NCI-H1417 treated with DMSO at 0.1 percent for 48 hours (cell line): ENCODE results near the gene ASB8.
"Not testable (repeated sequence)": the region's sequence is repeated elsewhere in the genome, so short reads cannot be mapped to it uniquely, and the experiment has no call there.

Source experiments
- DNase-seq: peaks from one replicate; lab custom pipeline; 2025; lab: John Stamatoyannopoulos, UW

The ASB8 gene

DNA sequence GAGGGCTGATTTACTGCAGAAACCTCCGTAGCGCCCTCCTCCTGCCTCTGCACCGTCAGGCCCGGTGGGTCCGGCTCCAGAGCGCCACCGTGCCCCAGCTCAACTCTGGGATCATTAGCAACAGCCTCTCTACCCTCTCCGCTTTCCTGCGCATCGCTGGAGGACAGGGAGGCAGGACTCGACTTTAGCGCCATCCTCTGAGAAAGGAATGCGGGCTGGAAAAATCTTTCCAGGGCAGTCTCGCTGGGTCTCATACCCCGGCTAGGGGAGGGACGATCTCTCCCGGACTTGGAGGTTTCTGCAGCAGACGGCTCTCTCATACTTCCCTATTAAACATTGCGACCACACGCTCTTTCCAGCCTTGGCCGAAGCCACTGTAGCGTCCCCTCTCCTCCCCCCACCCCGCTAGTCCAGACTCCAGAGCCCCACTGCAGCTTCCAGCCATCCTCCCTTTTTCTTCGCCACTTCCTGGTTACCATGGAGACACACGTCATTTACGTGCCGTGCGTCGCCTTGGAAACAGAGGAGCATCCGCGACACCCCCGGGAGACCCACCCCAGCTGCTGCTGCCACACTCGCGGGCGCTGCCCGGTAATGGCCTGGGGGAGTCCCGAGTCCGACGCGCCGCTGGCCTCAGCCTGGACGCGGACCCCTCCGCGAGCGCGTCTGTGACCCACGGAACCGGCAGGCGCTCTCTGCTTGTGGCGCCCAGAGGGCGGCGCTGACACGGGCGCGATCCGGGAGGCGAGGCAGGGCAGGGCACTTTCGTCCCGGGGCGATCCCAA, 26.0 kb upstream of the ASB8 start, which contains the start of gene CCDC184:
CCDC184 (plus strand) TSS at position 554 of the 785 bp plus-strand sequence. CDS start 479 bp downstream, outside the sequence.
- DNase-seq: peak; percentile 67

DNA sequence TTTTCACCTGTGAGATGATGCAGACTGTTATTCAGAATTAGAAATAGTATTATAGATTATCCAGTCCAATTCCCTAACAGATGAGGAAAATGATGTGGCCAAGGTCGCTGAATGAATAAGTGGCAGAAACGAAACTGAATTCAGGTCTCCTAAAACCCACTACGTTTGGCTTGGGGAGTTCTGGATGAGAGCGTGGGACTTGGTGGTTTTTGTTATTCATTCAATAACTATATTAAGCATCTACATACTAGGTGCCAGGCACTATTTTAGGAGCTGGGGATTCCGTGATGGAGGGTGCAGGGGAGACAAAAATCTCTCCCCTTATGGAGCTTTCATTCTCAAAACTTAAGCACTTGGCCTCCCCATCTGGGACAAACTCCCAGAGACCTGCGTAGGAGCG, 25.3 kb upstream of the ASB8 start:
- no peak for DNase-seq

DNA sequence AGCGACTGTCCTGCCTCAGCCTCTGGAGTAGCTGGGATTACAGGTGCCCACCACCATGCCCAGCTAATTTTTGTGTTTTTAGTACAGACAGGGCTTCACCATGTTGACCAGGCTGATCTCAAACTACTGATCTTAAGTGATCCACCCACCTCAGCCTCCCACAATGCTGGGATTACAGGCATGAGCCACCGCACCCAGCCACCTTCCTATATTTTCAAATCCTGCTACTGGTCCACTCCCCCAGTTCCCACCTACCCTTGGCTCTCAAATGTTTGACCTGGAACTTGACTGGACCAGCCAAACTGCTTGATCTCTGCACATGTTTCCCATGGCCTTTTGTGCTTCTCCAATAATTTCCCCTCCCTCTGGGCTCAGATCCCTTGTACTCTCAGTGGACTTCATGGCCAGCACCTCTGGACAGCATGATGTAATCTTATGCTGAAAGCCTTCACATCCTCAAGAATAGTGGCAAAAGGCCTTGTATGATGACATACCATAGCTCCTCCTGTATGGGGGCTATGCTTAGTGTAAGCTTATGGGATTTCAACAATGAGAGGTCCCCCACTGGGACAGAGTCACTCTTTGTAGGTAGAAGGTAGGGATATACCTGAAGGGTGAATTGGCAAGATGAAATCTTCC, 23.7 kb upstream of the ASB8 start:
- no peak for DNase-seq

DNA sequence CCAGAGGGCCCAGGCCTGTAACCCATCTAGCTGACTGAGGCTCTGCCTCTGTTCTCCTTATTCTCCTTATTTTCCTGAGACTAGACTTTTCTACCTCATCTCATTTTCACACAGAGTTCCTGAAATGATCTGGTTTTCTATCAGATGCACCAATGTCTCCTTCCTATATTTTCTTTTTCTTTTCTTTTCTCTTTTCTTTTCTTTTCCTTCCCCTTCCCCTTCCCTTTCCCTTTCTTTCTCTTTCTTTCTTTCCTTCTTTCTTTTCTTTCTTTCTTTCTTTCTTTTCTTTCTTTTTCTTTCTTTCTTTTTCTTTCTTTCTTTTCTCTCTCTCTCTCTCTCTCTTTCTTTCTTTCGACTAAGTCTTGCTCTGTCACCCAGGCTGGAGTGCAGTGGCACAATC, 23.1 kb upstream of the ASB8 start:
- no peak for DNase-seq

DNA sequence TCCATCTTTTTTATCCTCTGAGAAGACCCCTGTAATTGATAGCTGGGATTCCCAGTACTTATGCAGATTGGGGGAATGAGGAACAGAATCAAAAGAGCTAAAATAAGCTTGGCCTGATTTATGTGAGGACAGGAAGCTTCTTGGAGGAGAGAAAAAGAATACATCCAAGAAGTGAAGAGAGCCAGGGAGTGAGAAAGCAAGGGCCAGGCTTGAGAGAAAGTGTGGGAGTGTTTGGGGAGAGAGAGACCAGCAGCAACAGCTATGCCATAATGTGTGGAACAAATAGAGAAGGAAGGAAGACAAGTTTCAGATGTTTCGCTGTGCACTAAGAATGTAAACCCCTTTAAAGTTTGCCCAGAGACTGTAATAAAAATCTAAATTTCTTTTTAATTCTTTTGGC, 22.2 kb upstream of the ASB8 start:
- DNase-seq: no peak

DNA sequence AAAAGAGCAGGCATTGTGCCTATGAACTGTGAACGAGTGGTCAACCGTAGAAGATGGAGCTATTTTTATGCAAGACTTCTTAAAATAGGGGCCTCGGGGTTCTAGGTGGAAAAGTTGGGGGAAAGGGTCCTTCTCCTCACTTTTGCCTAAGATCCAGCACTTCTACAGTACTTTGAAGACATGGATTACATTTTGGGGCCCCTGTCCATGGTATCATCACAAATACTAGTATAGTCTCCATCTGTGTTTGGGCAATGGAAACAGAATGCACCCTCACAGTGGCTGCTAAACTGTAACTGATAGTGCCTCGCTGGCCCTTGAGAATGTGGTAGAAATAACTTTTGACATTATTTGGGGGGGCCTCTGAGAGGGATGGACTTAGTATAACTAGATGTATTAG, 20.7 kb upstream of the ASB8 start:
- no peak for DNase-seq

DNA sequence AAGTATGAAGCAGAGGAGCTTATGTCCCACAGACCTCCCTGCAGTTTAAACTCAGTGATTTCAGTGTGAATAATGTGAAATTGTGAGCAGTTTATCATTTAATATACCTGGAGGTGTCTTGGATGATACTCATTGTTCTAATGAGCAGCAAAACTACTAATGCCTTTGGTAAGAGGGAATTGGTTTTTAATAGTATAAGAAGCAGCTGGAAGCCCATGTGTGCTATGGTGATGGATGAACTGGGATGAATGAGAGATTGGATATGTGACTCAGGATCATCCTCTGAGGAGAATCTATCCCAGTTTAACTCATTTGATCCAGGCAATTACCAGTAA, 19.1 kb upstream of the ASB8 start:
- DNase-seq: no peak

DNA sequence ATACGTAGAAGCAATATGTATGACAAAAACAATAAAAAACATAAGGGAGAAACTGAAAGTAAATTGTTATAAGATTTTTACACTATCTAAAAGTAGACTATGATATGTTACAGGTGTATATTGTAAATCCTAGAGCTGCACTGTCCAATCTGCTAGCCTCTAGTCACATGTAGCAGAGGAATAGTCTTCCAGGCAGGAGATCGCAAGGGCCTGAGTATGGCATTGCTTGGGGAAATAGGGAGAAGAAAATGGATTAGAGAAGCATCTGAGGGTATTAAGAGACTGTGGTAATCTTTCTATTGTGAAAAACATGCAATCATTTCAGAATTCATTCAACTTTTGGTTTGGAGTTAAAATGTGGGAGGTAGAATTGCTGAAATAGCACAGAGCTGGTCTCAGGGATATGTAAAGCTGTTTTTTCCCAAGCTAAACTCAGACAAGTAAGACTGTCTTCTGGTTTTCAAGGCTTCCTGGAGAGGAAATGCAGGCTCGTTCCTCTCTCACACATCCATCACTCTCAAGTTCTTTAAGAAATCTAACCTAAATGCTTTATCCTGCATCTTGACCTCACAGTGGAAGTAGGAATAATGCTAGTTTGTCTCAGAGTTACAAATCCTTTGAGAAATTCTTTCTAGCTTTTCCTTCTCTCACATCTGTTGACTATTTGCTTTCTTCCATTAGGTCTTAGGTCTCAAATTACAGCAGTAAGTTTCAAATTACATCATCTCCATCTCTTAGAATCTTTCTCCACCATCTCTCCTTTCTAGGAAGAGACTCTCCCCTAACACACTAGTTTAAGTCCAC, 18.5 kb upstream of the ASB8 start:
- no peak for DNase-seq

DNA sequence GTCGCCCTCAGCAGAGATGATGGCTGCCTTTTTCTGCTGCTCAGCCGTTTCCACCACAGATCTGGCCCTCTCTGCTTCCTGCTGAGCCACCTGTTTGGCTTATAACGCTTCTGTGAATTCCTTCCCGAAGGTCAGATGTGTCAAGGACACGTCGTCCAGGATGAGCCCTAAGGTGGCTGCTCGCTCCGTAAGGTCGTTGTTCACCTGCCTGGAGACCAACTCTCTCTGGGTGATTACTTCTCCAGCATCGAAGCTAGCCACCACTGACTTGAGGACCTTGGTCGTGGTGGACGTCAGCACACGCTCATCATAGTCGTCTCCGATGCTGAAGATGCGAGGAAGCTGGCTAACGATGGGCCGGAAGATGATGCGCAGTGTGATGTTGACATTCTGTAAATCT, 11.7 kb upstream of the ASB8 start:
- DNase-seq: no peak

DNA sequence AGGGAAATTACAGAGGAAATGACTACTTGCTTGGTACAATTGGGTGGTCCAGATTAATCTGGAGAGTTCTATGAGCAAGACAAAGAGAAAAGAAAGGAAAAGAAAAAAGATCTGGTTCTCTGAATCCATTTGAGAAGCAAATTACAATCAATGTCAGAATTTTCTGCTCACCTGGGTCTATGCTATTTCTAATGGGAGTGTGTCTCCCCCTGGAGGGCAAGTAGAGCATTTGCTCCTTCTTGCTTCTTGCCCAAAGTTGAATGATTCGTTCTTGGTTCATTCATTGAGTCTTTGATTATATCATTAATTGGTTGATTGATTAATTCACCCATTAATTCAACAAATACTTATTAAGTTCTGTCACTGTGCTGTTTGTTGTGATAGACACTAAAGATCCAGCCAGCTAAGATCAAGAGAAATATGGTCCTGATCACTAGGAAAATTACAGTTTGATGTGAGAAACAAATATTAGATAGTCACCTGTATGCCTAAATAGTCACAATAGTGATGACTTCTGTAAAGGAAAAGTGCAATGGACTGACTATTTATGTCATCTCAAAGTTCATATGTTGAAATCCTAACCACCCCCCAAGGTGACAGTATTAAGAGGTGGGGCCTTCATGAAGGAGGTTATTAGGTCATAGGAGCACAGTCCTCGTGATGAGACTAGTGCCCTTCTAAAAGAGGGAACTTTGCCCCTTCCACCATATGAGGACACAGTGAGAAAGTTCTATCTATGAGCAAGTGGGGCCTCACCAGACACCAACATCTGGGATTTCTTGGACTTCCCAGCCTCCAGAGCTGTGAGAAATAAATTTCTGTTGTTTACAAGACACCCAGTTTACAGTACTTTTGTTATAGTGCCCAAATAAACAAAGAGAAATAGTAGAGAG, 8.0 kb upstream of the ASB8 start:
- DNase-seq: peak; percentile 19

DNA sequence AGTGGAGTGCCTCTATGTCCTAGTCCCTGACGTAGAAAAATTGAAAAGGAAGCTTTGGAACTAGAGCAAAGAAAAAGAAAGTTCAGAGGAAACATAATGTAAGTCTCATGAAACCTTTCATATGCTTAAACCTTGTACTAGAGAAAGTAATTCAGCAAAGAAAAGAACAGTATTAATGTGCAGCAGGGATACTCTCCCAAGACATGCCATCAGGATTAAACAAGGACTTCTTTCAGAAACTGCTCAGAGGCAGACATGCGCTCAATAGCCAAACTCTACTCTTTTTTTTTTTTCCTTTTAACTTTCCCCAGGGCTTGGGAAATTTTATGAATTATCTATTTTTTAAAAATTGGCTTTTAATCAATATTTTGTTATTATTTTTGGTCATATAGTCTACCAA, 7.1 kb upstream of the ASB8 start:
- DNase-seq: no peak

DNA sequence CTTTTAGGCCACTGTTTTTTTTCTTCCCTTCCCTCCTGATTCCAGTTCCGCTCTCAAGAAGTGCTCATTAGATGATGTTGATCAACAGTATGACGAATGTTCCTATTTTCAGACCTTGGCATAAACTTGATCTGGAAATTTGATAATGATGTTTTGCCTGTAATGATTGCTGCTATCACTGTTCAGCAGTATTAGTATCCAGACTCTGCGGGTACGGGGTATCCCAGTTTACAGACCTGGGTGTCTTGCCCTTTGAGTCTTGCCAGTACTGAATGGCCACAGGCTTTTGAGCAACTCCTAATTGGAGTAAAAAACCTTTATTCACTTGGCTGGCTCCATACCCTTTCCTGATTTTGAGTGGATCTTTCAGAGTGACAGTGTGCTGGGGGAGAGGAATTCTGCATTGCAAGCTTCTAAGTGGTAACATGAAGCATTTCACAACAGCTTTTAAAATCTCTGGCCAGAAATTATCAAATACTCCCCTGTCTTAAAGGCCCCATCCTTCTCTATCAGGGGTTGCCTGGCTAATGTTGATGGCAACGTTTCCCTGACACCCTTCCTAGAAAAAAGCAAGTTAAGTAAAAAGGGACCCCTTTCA, 5.9 kb upstream of the ASB8 start:
- DNase-seq: no peak

DNA sequence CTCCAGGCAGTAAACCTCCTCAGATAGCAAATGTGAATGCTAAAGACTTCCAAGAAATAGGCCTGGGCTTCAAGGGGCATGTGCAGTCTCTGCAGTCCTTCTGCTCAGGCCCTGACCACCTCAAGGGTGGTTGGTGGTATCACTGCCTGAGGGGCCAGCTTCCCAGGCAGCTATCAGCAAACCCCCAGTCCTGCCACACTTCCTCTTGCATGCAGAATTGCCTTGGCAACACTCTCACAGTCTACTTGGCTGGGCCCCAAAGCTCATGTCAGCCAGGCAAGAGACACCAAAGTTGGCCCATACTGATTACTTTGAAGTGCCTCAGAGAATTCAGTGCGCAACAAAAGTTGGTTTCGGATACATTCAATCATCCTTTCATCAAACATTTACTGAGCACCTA, 3.5 kb upstream of the ASB8 start:
- no peak for DNase-seq

DNA sequence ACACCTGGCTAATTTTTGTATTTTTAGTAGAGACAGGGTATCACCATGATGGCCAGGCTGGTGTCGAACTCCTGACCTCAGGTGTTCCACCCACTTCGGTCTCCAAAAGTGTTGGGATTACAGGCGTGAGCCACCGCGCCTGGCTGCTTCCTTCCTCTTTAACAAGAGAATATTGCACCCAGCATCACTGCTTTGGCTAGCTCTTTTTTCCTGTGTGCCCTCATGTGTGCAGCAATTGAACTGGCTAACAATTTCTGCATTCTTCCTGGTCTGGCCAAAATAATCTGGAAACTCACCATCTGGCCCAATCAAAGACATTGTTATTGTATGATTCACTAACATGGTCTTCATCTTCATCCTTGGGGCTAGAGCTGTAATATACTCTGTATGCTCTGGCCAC, 2.7 kb upstream of the ASB8 start:
- DNase-seq: no peak

DNA sequence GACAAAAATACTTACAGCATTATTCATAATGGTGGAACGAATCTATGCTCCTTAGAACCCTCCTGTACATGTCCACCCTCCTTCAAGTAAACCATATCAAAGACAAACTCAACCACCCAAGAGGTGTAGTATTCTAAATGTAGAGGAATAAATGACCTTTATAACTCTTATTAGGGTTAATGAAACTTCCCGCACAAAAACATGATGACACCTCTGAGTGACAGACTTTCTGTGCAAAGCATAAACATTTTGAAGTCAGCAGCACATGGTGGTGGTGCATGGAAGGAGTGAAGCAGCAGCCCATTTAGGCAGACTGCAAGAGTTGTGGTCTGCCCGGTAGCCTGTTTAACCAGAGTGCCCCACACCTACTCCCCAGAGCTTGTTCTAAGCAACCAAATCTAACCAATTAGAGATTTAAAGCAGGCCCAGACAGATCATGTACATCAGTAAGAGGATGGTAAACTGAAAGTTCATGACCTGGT, 615 bp upstream of the ASB8 start:
- DNase-seq: no peak

DNA sequence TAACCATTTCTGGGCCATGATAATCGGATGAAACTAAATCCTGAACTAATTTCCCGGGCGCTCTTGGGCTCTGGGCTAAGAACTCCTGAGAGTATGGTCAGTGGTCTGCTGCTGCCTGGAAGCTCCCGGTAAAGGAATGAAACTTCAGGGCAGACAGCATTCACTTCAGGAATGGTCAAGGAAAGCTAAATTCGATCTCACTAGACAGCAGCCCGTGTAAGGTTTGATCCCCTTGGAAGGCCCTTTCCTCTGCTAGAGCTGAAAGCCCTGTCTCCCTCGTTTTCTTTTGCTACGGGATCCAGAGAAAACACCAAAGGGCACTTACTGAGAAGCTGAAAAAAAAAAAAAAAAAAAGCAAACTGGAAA, 680 bp downstream of the ASB8 start:
- no peak for DNase-seq

DNA sequence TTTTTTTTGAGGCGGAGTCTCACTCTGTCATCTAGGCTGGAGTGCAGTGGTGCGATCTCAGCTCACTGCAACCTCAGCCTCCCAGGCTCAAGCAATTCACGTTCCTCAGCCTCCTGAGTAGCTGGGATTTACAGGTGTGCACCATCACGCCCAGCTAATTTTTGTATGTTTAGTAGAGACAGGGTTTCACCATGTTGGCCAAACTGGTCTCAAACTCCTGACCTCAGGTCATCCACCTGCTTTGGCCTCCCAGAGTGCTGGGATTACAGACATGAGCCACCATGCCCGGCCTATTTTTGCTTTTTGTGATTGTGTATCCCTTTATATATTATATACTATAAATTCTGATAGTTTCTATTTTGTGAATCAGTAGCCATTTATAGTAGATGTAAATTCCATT, 1.5 kb downstream of the ASB8 start:
- DNase-seq: not testable (repeated sequence)

DNA sequence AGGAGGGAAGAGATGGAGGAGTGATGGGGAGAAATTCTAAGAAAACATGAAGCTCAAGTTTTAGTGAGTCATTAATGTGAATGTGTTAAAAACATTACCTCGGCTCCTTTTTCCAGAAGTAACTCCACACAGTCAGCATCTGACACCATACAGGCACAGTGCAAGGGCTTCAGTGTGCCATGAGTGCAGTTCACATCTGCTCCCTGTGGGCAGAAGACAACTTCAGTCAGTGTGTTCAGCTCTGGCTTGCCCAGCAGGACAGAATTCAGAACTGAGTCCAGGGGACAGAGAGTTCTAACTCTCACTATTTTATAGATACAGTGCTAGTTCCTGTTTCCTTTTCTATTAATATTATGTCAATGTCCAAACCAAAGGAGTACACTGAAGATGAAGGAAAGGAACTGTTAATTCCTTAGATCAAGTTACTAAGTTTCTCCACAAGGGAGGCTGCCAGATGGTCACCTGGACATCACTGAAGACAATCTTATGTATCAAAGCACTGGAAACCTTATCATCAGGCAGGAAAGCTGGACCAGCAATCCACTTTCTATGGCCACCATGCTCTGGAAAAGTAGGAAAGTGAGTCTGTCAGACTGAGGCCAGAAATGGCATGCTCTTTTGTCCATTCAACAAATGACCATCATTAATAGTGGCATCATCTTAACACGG, 6.1 kb downstream of the ASB8 start:
- DNase-seq: no peak

DNA sequence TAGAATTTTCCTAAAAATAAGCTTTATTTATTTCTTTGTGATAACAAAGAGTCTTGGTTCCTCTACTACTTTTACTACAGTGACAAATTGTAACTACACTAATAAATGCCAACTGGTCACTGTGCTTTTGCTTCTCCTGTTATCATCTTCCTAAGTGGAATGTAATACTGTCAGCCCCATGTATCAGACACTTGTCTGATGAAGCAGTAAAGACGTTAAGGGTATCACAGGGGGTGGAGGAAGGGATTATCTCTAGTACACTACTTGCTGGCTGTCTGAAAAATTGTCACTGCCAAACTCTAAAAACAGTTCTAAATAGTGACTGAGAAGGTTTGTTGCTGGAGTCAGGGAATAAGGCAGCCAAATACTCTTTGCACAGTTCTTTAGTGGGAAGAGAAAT, 11.3 kb downstream of the ASB8 start:
- DNase-seq: no peak

DNA sequence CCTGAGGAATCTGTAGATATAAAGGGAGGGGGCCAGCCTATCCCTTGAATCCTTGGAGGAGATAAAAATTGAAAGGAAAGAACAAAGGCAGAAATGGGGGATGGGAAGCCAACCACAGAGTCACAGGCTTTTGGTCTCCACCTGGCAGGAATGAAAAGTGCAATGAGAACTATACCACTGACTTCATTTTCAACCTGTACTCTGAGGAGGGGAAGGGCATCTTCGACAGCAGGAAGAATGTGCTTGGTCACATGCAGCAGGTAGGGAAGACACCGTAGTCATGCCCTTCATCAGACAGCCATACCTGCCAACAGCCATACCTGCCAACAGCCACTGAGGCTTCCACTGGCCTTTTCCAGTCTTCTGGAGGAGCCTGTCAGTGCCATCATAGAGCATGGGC, 13.4 kb downstream of the ASB8 start:
- DNase-seq: no peak
